Right forelimb (tissue), 1 donor: Measurements from ENCODE around the gene NABP1.

Experiments
- DNase-seq: peaks from one replicate; pipeline ENCODE4 v3.0.0-alpha.2; 2018

Gene NABP1

GRCh38 chr2:191713837-191714236 is 35.9 kb downstream of the NABP1 start:
- DNase-seq: no peak

GRCh38 chr2:191714925-191715324 is 37.0 kb downstream of the NABP1 start:
- DNase-seq: no peak

- DNase-seq: no peak
These were observed 37.5 kb downstream of the NABP1 start for GRCh38 chr2:191715471-191715870.

GRCh38 chr2:191719261-191719660 is 41.3 kb downstream of the NABP1 start:
- DNase-seq: no peak

GRCh38 chr2:191719938-191720337 is 42.0 kb downstream of the NABP1 start:
- no peak for DNase-seq

- no peak for DNase-seq
These were observed 43.4 kb downstream of the NABP1 start for GRCh38 chr2:191721331-191721730.

- no peak for DNase-seq
These were observed 46.1 kb downstream of the NABP1 start for GRCh38 chr2:191724015-191724414.

- DNase-seq: no peak
These were observed 51.1 kb downstream of the NABP1 start for GRCh38 chr2:191728750-191729624.

GRCh38 chr2:191730263-191730662 is 52.3 kb downstream of the NABP1 start:
- DNase-seq: no peak
